Tibial nerve (tissue), 4 donors: ENCODE measurements around the gene BCR. TPM values are rescaled to one million over a fixed set of nuclear protein-coding genes. Genes with fewer than 3 reads are reported as not detected.
A peak's percentile ranks its signal among the peaks of the same experiment; 100 is the strongest.

ENCODE experiments used
- DNase-seq, 2 donors: peaks; one replicate each; pipeline ENCODE4 v3.0.0-alpha.2; 2019; ENCODE audit warnings: low spot score in 2 of 2
- H3K27ac ChIP-seq, 4 donors: fragments of 200-600 bp; sonication (generic) in 3 of 4; one replicate each; pipeline ENCODE4 v1.5.1; 2017 to 2019; ENCODE audit warnings: mild to moderate bottlenecking in 1 of 4
- H3K27me3 ChIP-seq, 2 donors: fragments of 200-600 bp; sonication (generic) in 1 of 2; one replicate each; pipeline versions ENCODE4 v1.5.1 to v1.6.0; 2017 to 2019
- H3K36me3 ChIP-seq, 3 donors: fragments of 200-600 bp; sonication (generic); one replicate each; pipeline ENCODE4 v1.5.1; 2018 to 2019
- H3K4me1 ChIP-seq, 4 donors: fragments of 200-600 bp; sonication (generic) in 3 of 4; one replicate each; pipeline ENCODE4 v1.5.1; 2017 to 2019
- H3K4me3 ChIP-seq, 4 donors: fragments of 200-600 bp; sonication (generic) in 3 of 4; one replicate each; pipeline ENCODE4 v1.5.1; 2017 to 2019; ENCODE audit warnings: mild to moderate bottlenecking in 1 of 4, moderate library complexity in 1 of 4
- H3K9me3 ChIP-seq, 4 donors: fragments of 200-600 bp; sonication (generic) in 3 of 4; one replicate each; pipeline ENCODE4 v1.5.1; 2017 to 2019
- CTCF ChIP-seq, 5 experiments: fragments of 200-600 bp in 3 of 5; fragments of 450-650 bp in 2 of 5; sonication (generic) in 3 of 5; IDR thresholded peaks; one replicate each; pipeline ENCODE4 v1.5.1; 2016 to 2019; ENCODE audit warnings: antibody characterized with exemption in 5 of 5, mild to moderate bottlenecking in 3 of 5, moderate library complexity in 2 of 5
- EP300 ChIP-seq, 2 donors: sonication (generic); formaldehyde crosslinking; IDR thresholded peaks; one replicate each; pipeline ENCODE4 v1.6.1; 2017; ENCODE audit warnings: antibody characterized with exemption in 2 of 2, mild to moderate bottlenecking in 1 of 2
- POLR2A ChIP-seq, 2 donors: fragments of 450-650 bp; IDR thresholded peaks; one replicate each; pipeline ENCODE4 v1.6.1; 2017; ENCODE audit warnings: antibody characterized with exemption in 2 of 2, mild to moderate bottlenecking in 2 of 2, moderate library complexity in 2 of 2
- WGBS, 2 donors: methylation state at CpG; one replicate each; pipeline ENCODE4 v1.1.5; 2018; 5-methylcytosine and 5-hydroxymethylcytosine counted together
- total RNA-seq, 4 donors: library from RNA; depleted of rRNA; stranded (reverse); fragments of >200 nt; gene quantifications; one replicate each; pipeline ENCODE4 v1.1.0, GENCODE V29; 2016

BCR gene
- total RNA-seq, 4 donors from 2014 or later: 99.0 to 174 (median 120) TPM

DNA sequence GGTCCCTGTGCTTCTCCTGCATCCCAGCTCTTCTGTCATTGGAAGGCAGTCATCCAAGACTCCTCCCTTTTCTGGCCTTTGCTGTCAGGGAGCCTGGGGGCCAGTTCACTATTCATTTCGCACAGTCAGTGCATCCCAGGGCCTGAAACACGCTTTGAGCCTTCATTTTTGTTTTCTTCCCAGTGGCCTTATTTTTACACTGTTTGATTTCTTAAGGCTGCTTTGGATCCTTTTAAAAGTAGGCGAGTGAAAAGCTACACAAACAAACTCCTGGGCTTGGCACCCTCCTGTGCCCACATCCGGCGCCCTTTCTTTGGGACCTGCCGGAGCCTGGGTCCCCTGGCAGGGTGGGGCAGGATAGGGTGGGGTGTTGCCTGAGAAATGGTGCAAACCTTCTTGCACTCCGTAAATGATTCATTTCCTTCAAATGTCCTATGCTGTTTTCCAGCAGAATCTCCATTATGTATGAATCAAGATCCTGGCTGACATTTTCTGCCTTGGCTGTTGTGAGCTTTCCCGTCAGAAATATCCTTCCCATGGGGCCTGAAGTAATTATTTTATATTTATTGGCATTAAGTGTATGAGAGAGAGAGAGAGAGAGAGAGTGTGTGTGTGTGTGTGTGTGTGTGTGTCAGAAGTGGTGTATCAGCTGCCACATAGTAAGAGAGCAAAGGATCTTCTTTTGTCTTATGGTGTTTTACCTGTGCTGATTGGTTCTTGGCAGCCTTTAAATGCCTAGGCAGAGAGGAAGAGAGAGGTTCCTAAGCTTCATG is 45.6 kb downstream of the BCR start:
- DNase-seq: no peak
- TF ChIP-seq POLR2A (IDR thresholded peaks at IDR 0.05): no peak
- peak in 1 of 2 donors; percentile 54 for TF ChIP-seq EP300 (IDR thresholded peaks at IDR 0.05)
- peaks cover 0 to 5% (median 0%) of the 10 kb centered on the region in 3 donors for H3K36me3 ChIP-seq
- H3K27ac ChIP-seq: peak overlapping the region in 3 of 4 donors; percentile 21 to 82 (median 79)
- no peak overlapping the region for H3K4me3 ChIP-seq
- peaks cover 0 to 65% (median 30%) of the 10 kb centered on the region in 4 donors for H3K4me1 ChIP-seq
- H3K27me3 ChIP-seq: no peaks in the 10 kb centered on the region
- H3K9me3 ChIP-seq: peaks cover 0 to 20% (median 6%) of the 10 kb centered on the region in 4 donors
- 16 to 28% methylated on average over 8 of the region's 8 CpGs for WGBS, 2 donors

- TF ChIP-seq POLR2A (IDR thresholded peaks at IDR 0.05): no peak
- TF ChIP-seq EP300 (IDR thresholded peaks at IDR 0.05): no peak
- no peak for TF ChIP-seq CTCF (IDR thresholded peaks at IDR 0.05)
- H3K4me1 ChIP-seq: peaks cover 0 to 69% (median 27%) of the 10 kb centered on the region in 4 donors
- H3K36me3 ChIP-seq: peaks cover 0 to 5% (median 0%) of the 10 kb centered on the region in 3 donors
- peak overlapping the region in 3 of 4 donors; percentile 21 to 82 (median 79) for H3K27ac ChIP-seq
- H3K27me3 ChIP-seq: no peaks in the 10 kb centered on the region
- DNase-seq: no peak
- no peak overlapping the region for H3K4me3 ChIP-seq
- H3K9me3 ChIP-seq: peaks cover 0 to 20% (median 6%) of the 10 kb centered on the region in 4 donors
These were observed 46.2 kb downstream of the BCR start for GRCh38 chr22:23226497-23226850.

DNA sequence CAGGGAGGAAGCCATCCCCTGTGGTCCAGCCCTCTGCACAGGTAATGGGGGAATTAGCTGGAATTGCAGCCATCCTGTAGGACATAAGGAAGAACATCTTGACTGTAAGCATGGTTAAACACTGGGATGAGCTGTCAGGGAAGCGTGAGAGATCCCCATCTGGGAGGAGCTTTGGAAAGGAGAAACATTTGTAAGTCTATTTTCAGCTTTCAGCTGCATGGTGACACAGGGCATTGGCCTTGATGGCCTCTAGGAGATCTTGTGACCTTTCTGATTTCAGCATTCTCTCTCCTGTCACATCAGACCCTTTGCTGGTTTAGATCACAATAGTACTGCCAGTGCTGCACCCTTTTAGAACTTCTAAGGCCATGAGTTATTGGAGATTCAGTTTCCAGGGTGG is 47.1 kb downstream of the BCR start:
- Histone ChIP-seq H3K27me3 (no peaks in the 10 kb centered on the region), H3K36me3 (peaks cover 0 to 5% (median 0%) of the 10 kb centered on the region in 3 donors), H3K4me3 (no peak overlapping the region), H3K9me3 (peaks cover 0 to 20% (median 6%) of the 10 kb centered on the region in 4 donors), H3K4me1 (peaks cover 0 to 72% (median 28%) of the 10 kb centered on the region in 4 donors), H3K27ac (peak overlapping the region in 2 of 4 donors; percentile 79 to 82)
- TF ChIP-seq POLR2A (IDR thresholded peaks at IDR 0.05): no peak
- TF ChIP-seq CTCF (IDR thresholded peaks at IDR 0.05): no peak
- TF ChIP-seq EP300 (IDR thresholded peaks at IDR 0.05): no peak
- WGBS, 2 donors: 83 to 85% methylated on average over 1 of the region's 1 CpG
- DNase-seq: no peak

GRCh38 chr22:23228503-23228902 is 48.2 kb downstream of the BCR start:
- no peak for DNase-seq
- Histone ChIP-seq H3K9me3 (peaks cover 0 to 20% (median 6%) of the 10 kb centered on the region in 4 donors), H3K36me3 (peaks cover 0 to 5% (median 0%) of the 10 kb centered on the region in 3 donors), H3K27me3 (no peaks in the 10 kb centered on the region), H3K4me3 (no peak overlapping the region), H3K4me1 (peaks cover 0 to 71% (median 29%) of the 10 kb centered on the region in 4 donors), H3K27ac (no peak overlapping the region)
- TF ChIP-seq POLR2A (IDR thresholded peaks at IDR 0.05): no peak
- TF ChIP-seq CTCF (IDR thresholded peaks at IDR 0.05): no peak
- no peak for TF ChIP-seq EP300 (IDR thresholded peaks at IDR 0.05)
- 89 to 97% methylated on average over 2 of the region's 2 CpGs for WGBS, 2 donors

GRCh38 chr22:23229646-23230045 is 49.3 kb downstream of the BCR start:
- 90 to 92% methylated on average over 4 of the region's 4 CpGs for WGBS, 2 donors
- Histone ChIP-seq H3K27ac (no peak overlapping the region), H3K27me3 (no peaks in the 10 kb centered on the region), H3K9me3 (peaks cover 0 to 20% (median 6%) of the 10 kb centered on the region in 4 donors), H3K36me3 (peaks cover 0 to 5% (median 0%) of the 10 kb centered on the region in 3 donors), H3K4me3 (no peak overlapping the region), H3K4me1 (peaks cover 0 to 71% (median 29%) of the 10 kb centered on the region in 4 donors)
- TF ChIP-seq CTCF (IDR thresholded peaks at IDR 0.05) (no peak), EP300 (IDR thresholded peaks at IDR 0.05) (no peak), POLR2A (IDR thresholded peaks at IDR 0.05) (no peak)
- no peak for DNase-seq
